Activated T-helper 1 cell treated with anti-CD3 and anti-CD28 coated beads, Interleukin-2, amount 50 U/mL, for 16 hours (primary cell): ENCODE results near the gene TSPAN4.

ENCODE experiments used
- DNase-seq, 2 donors: peaks; one replicate each; pipeline ENCODE4 v3.0.0-alpha.2; 2020; ENCODE audit warnings: low read depth in 1 of 2, low spot score in 1 of 2

TSPAN4 gene, protein sequence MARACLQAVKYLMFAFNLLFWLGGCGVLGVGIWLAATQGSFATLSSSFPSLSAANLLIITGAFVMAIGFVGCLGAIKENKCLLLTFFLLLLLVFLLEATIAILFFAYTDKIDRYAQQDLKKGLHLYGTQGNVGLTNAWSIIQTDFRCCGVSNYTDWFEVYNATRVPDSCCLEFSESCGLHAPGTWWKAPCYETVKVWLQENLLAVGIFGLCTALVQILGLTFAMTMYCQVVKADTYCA

GRCh38 chr11:842370-843002, at the start of gene TSPAN4, which contains the start of gene POLR2L:
TSS of gene TSPAN4 (plus strand) at chr11:842852. CDS start at chr11:850305, 7,453 bp downstream.
TSS of gene POLR2L (minus strand) at chr11:842529. CDS start at chr11:842508, 21 bp downstream.
- DNase-seq = peak; percentile 80 to 81

GRCh38 chr11:792873-793272, 49.8 kb upstream of the TSPAN4 start:
- no peak for DNase-seq

DNA sequence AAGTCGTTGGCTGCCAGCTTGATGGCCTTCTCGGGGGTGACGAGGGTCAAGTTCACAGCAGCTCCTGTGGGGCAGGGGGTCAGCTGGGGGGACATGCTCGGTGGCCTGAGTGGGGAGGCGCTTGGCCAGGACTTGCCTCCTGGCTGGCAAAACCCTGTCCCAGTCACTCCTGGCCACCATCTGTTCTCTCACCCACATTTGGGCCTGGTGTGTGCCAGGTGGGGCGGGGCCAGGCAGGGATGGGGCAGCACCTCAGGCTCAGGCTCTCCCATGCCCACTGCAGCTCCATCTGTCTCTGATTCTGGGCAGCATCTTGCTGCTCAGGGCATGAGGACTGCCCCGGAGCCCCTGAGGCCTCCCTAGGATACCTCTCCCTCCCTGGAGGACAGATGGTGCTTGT, 49.1 kb upstream of the TSPAN4 start:
- DNase-seq = no peak

DNA sequence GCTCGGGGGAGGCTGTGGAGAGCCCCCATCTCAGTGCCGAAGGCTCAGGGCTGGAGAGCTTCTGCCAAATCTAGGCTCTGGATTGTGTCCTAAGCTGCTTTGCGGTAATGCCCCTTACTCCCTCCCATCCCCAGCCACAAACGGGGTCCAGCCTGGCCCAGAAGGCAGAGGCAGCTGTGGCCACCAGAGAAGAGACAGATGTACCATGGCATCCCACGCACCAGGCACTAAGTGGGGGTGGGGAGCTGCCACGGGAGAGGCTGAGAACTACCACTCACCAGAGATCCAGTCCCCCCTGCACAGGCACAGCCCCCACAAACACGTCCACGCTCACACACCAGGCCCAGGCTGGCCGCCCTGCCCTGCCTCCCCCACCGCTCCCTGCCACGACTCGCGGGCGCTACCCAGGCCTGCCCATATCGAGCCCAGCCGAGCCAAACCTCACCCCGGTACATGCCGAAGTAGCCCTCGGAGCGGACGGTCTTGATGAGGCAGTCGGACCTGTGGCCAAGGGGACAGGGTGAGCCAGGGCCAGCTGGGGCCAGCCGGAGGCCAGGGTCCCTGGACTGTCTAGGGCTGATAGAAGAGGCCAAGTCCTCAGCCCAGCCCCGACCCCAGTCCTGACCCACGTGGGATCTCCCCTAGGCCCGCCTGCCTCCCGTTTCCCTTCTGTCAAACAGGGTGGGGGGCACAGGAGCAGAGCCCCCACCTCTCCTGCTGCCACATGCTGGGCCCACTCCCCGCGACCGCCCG, 48.5 kb upstream of the TSPAN4 start:
- no peak for DNase-seq

DNA sequence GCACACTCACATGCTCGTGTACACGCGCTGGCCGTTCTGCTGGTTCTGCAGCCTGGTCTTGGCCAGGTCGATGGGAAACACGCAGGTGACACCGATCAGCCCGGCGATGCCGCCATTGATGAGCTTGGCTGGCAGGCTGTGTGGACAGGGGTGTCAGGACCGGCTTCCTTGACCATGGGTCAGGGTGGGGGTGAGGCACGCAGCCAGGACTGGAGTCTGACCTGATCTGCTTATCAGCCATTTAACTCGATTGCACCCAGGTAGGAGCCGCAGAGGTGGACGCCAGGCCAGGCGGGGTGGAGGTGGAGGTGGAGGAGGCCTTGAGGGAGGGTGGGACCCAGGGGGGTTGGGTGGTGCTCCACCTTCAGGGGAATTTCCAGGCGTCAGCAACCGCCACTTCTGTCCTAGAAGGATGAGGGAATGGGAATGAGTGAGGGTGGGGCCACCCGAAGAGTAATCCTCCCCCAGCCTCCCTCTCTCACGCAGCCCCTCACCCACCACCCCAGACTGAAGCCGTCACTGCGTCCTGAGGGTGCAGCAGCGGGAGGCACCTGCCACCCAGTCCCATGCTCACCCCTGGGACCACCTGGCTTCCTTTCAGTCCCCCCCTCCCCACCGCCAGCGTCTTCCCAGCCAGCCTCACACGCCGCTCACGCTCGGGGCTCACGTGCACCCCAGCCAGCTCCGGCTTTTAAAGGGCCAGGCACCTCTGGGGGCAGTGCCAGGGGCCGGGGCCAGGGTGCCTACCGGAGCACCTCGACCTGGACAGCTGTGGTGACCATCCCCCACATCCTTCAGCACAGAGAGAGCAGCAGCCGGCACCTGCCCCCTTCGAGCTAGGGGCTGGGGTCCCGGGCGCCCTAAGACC, 47.7 kb upstream of the TSPAN4 start:
- DNase-seq = no peak

DNA sequence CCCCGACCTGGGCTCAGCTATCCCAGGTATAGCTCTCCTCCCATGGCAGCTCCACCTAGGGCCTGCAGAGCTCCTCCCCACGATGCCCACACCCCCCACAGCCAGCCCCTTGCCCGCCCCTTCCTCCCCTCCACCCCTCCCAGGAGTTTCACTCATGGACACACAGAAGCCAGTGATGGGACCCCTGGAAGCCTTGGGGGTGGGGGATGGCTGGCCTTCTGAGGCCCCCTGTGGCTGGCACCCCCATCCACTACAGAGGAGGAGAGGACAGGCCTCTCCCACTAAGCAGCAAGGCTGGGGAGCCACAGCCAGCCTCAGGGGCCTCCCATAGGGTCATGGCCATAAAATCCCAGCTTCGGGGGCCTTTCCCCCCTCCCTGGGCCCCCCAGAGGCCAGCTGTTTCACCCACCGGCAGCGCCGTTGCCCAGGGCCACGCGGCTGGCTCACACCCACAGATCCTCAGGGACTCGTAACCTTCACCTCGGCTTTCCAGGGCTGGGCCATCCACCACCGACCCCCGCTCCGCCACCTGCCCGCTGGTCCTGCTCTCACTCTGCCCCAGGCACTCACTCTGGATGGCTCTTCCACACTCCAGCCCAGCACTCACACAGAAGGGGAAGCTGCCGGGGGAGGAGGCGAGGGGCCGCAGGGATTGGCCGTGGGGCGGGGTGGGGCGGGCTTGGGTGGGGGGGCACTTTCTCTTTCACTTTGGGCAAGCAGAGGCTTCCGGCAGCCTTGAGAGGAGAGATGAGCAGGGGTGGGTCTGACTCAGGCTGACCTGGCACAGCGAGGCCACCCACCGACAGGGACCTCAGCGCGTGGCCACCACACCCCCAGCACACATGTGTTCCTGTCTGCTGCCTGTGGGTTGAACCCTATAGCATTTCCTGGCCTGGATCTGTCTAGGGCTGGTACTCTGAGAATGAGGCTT, 46.8 kb upstream of the TSPAN4 start:
- DNase-seq = peak; percentile 44 to 67

- no peak for DNase-seq
These were observed 45.9 kb upstream of the TSPAN4 start for GRCh38 chr11:796565-797295.

- DNase-seq = peak; percentile 39 to 61
These were observed 45.2 kb upstream of the TSPAN4 start for GRCh38 chr11:797296-798092.

GRCh38 chr11:798093-798713, 44.4 kb upstream of the TSPAN4 start, which contains the start of gene SLC25A22:
TSS of gene SLC25A22 (minus strand) at chr11:798281. CDS start at chr11:795006, 3,275 bp downstream.
- peak; percentile 66 to 76 for DNase-seq

GRCh38 chr11:799641-800316, 42.9 kb upstream of the TSPAN4 start:
- no peak for DNase-seq

- DNase-seq = no peak
These were observed 42.2 kb upstream of the TSPAN4 start for GRCh38 chr11:800473-800872.

DNA sequence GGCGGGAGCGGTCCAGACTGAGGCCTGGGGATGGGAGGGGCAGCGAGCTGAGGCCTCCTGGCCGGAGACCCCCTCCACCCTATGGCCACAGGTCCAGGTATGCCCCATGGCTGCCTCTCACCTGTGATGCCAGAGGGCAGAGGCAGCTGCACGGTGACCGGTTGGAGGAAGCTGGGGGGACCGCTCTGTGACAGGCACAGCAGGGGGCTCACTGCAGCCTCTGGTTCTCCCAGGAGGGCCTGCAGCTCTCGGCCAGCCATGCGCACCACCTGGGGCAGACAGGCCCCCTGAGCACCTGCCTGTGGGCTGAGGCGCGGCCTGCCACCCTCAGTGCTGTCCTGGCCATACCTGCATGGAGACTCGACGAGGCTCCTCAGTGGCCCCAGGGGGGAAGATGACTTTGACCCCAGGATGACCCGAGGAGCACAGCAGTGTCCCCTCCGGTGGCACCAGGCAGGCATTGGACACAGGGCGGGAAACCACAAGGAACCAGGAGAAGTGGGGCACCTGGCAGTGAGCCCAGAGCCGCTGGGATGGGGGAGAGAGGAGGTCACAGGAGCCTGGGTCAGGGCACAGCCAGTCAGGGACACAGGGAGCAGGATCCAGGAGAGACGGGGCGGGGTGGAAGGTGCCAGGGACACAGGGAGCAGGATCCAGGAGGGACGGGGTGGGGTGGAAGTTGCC, 41.4 kb upstream of the TSPAN4 start:
- no peak for DNase-seq

GRCh38 chr11:802018-802617, 40.5 kb upstream of the TSPAN4 start:
- no peak for DNase-seq

DNA sequence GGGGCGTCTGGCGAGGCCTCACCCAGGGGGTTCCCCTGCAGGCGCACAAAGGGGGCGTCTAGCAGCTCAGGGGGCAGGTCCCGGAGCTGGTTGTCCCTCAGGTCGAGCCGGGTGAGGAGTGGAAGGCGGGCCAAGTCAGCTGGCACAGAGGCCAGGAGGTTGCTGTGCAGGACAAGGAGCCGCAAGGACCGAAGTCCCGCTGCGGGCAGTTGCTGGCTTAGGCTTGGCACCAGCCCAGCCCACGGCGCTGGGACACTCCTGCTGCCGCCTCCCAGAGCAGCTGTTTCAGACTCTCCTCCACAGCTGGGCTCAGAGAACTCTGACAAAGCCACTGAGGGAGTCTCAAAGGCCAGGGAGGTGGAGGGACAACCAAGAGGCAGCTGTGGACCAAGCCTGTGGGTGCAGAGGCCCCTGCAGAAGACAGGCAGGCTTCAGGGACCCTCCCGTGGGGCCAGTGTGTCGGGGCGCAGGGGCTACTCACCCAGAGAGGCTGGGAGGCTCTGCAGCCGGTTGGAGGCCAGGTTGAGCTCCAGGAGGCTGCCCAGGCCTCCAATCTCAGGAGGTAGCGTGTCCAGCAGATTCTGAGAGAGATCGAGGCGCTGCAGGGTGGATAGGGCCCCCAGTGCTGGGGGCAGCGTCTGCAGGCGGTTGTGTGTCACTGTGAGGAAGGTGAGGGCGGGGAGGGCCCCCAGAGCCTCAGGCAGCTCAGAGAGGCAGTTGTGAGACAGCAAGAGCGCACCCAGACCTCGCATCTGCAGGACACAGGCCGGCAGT, 39.8 kb upstream of the TSPAN4 start:
- no peak for DNase-seq

- DNase-seq = no peak
These were observed 39.2 kb upstream of the TSPAN4 start for GRCh38 chr11:803467-803742.
